A549 (cell line): ENCODE data around the gene ABHD12B.

Source experiments
- BHLHE40 ChIP-seq: IDR thresholded peaks from 2 replicates; pipeline ENCODE4 v1.6.1; 2012; ENCODE audit warnings: low read depth, low read length, inconsistent platforms
- CEBPB ChIP-seq, 2 experiments: fragments of >200 bp in 1 of 2; sonication (Bioruptor Twin) in 1 of 2; formaldehyde crosslinking in 1 of 2; IDR thresholded peaks; 2 replicates each; pipeline ENCODE4 v1.6.1; 2012 to 2016
- POLR2AphosphoS2 ChIP-seq: conservative IDR thresholded peaks from 2 replicates; pipeline ENCODE4 v1.6.1; 2012; ENCODE audit warnings: low read length, improper control_type of control experiment, inconsistent platforms
- ZNF302 ChIP-seq: fragments of 250-450 bp; sonication (Bioruptor Pico); IDR thresholded peaks from 2 replicates; pipeline ENCODE4 v1.9.0; 2021; ENCODE audit warnings: inconsistent platforms, mild to moderate bottlenecking, moderate library complexity
- TF ChIP-seq, protein P1 (sequence below): fragments of >200 bp; sonication (Bioruptor Twin); formaldehyde crosslinking; IDR thresholded peaks from 3 replicates; pipeline ENCODE4 v1.5.1; 2016

DNA sequence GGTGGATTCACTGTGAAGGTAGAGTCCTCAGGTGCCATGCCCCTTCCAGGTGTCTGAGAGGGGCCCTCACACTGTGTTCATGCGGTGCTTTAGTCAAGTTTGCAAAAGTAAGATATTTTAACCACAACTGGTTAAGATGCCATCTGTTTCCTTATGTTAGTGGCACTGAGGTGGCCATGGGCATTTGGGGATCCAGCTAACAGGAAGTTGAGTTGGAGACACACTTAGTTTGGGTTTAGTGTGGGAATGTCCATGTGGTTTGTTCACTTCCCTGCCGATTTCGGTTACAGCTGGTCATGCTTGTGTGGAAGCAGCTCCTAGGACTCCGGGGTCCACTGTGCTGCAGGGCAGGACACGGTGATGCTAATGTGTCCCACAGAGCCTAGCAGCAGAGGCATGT lies 17.3 kb upstream of the ABHD12B start:
- TF ChIP-seq, protein P1, sequence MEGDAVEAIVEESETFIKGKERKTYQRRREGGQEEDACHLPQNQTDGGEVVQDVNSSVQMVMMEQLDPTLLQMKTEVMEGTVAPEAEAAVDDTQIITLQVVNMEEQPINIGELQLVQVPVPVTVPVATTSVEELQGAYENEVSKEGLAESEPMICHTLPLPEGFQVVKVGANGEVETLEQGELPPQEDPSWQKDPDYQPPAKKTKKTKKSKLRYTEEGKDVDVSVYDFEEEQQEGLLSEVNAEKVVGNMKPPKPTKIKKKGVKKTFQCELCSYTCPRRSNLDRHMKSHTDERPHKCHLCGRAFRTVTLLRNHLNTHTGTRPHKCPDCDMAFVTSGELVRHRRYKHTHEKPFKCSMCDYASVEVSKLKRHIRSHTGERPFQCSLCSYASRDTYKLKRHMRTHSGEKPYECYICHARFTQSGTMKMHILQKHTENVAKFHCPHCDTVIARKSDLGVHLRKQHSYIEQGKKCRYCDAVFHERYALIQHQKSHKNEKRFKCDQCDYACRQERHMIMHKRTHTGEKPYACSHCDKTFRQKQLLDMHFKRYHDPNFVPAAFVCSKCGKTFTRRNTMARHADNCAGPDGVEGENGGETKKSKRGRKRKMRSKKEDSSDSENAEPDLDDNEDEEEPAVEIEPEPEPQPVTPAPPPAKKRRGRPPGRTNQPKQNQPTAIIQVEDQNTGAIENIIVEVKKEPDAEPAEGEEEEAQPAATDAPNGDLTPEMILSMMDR: no peak
- no peak for TF ChIP-seq CEBPB (IDR thresholded peaks at IDR 0.05)
- TF ChIP-seq BHLHE40: no peak
- TF ChIP-seq ZNF302 (CRISPR knock-in tag): no peak
- TF ChIP-seq POLR2AphosphoS2: no peak
